Osteoblast (primary cell): ENCODE data around the gene ITGA3. TPM values are rescaled to one million over a fixed set of nuclear protein-coding genes. Genes with fewer than 3 reads are reported as not detected.
A peak's percentile ranks its signal among the peaks of the same experiment; 100 is the strongest.

Source experiments
- DNase-seq: peaks from one replicate; pipeline ENCODE4 v3.0.0; 2011; ENCODE audit warnings: low spot score, mixed read lengths; ENCODE audit not compliant: insufficient read length; ENCODE audit errors: missing footprints
- H2AFZ ChIP-seq: 2 replicates; pipeline ENCODE4 v1.6.0; 2011; ENCODE audit warnings: mild to moderate bottlenecking, low read length
- H3K27ac ChIP-seq: 2 replicates; pipeline ENCODE4 v1.5.1; 2011; ENCODE audit warnings: mild to moderate bottlenecking, low read depth, low read length, moderate library complexity
- H3K27me3 ChIP-seq: 2 replicates; pipeline ENCODE4 v1.6.0; 2012; ENCODE audit warnings: mild to moderate bottlenecking, control low read depth, inconsistent platforms, low read length, moderate library complexity; ENCODE audit not compliant: insufficient read depth
- H3K36me3 ChIP-seq: 2 replicates; pipeline ENCODE4 v1.5.1; 2011; ENCODE audit warnings: mild to moderate bottlenecking, low read length, control low read depth, moderate library complexity; ENCODE audit not compliant: insufficient read depth
- H3K4me1 ChIP-seq: 2 replicates; pipeline ENCODE4 v1.5.1; 2011; ENCODE audit warnings: mild to moderate bottlenecking, low read length, control low read depth, moderate library complexity; ENCODE audit not compliant: insufficient read depth
- H3K4me2 ChIP-seq: 2 replicates; pipeline ENCODE4 v1.6.0; 2011; ENCODE audit warnings: mild to moderate bottlenecking, low read length; ENCODE audit not compliant: insufficient read depth
- H3K4me3 ChIP-seq: fragments of 200-600 bp; sonication (generic); 3 replicates; pipeline ENCODE4 v1.5.1; 2012; ENCODE audit warnings: mild to moderate bottlenecking, low read length, inconsistent platforms; ENCODE audit not compliant: insufficient read depth
- H3K79me2 ChIP-seq: 2 replicates; pipeline ENCODE4 v1.6.0; 2012; ENCODE audit warnings: mild to moderate bottlenecking, low read length, control low read depth, inconsistent platforms; ENCODE audit not compliant: insufficient read depth
- H3K9me3 ChIP-seq: 2 replicates; pipeline ENCODE4 v1.5.1; 2011; ENCODE audit warnings: low read depth, low read length, control low read depth
- H4K20me1 ChIP-seq: 2 replicates; pipeline ENCODE4 v1.6.0; 2012; ENCODE audit warnings: mild to moderate bottlenecking, low read length, control low read depth; ENCODE audit not compliant: insufficient read depth
- CTCF ChIP-seq: IDR thresholded peaks from 2 replicates; pipeline ENCODE4 v1.5.1; 2011; ENCODE audit warnings: mild to moderate bottlenecking, low read depth, low read length, moderate library complexity; ENCODE audit errors: extremely low read depth
- total RNA-seq: library from RNA; depleted of rRNA; stranded (reverse); fragments of >200 nt; gene quantifications from 2 replicates; pipeline ENCODE4 v1.2.3, GENCODE V29; 2012

ITGA3 gene
- total RNA-seq, 1 donor: 81.4 TPM

GRCh38 chr17:50053654-50053960, 2.3 kb upstream of the ITGA3 start:
- Histone ChIP-seq H3K9me3 (no peaks in the 10 kb centered on the region), H3K79me2 (peaks cover 43% of the 10 kb centered on the region), H3K27ac (no peak overlapping the region), H2AFZ (peak overlapping the region; percentile 36), H3K4me2 (peak overlapping the region; percentile 3), H3K36me3 (no peaks in the 10 kb centered on the region), H4K20me1 (peaks cover 5% of the 10 kb centered on the region), H3K4me1 (peaks cover 56% of the 10 kb centered on the region), H3K27me3 (no peaks in the 10 kb centered on the region), H3K4me3 (no peak overlapping the region)
- TF ChIP-seq CTCF: no peak
- DNase-seq: peak; percentile 69

GRCh38 chr17:50055055-50055425, 870 bp upstream of the ITGA3 start:
- Histone ChIP-seq H3K9me3 (no peaks in the 10 kb centered on the region), H4K20me1 (peaks cover 5% of the 10 kb centered on the region), H2AFZ (peak overlapping the region; percentile 90), H3K4me3 (peak overlapping the region; percentile 79), H3K79me2 (peaks cover 57% of the 10 kb centered on the region), H3K27ac (peak overlapping the region; percentile 88), H3K36me3 (no peaks in the 10 kb centered on the region), H3K27me3 (no peaks in the 10 kb centered on the region), H3K4me2 (peak overlapping the region; percentile 98), H3K4me1 (peaks cover 68% of the 10 kb centered on the region)
- TF ChIP-seq CTCF: no peak
- DNase-seq: peak; percentile 80

- Histone ChIP-seq H3K27me3 (no peaks in the 10 kb centered on the region), H2AFZ (peak overlapping the region; percentile 39), H3K27ac (peak overlapping the region; percentile 88), H3K36me3 (no peaks in the 10 kb centered on the region), H3K4me3 (peak overlapping the region; percentile 79), H3K9me3 (no peaks in the 10 kb centered on the region), H3K4me1 (peaks cover 70% of the 10 kb centered on the region), H4K20me1 (peaks cover 5% of the 10 kb centered on the region), H3K4me2 (peak overlapping the region; percentile 98), H3K79me2 (peaks cover 69% of the 10 kb centered on the region)
- peak; percentile 90 for DNase-seq
- TF ChIP-seq CTCF: peak; percentile 34
Observed at GRCh38 chr17:50056217-50056960, 479 bp downstream of the ITGA3 start.

- peak; percentile 95 for DNase-seq
- peak overlapping the region; percentile 98 for H3K4me2 ChIP-seq
- H3K27me3 ChIP-seq: no peaks in the 10 kb centered on the region
- H2AFZ ChIP-seq: peak overlapping the region; percentile 39
- H3K27ac ChIP-seq: peak overlapping the region; percentile 88
- H3K4me3 ChIP-seq: peak overlapping the region; percentile 79
- peaks cover 70% of the 10 kb centered on the region for H3K4me1 ChIP-seq
- H3K9me3 ChIP-seq: no peaks in the 10 kb centered on the region
- TF ChIP-seq CTCF: no peak
- H3K36me3 ChIP-seq: no peaks in the 10 kb centered on the region
- H4K20me1 ChIP-seq: peaks cover 5% of the 10 kb centered on the region
- H3K79me2 ChIP-seq: peaks cover 71% of the 10 kb centered on the region
Observed at GRCh38 chr17:50056961-50057330, 1.0 kb downstream of the ITGA3 start.
